Kidney (tissue), 14 donors: ENCODE measurements around the gene OPRD1. TPM values are rescaled to one million over a fixed set of nuclear protein-coding genes. Genes with fewer than 3 reads are reported as not detected.

Experiments used
- DNase-seq, 5 donors: peaks; one replicate each; pipeline ENCODE4 v3.0.0-alpha.2; 2013 to 2020
- FAIRE-seq: peaks from 2 replicates; lab custom pipeline; 2012; peaks lifted over from hg19 to GRCh38; lab: Jason Lieb, UNC
- H3K27ac ChIP-seq, 2 donors: one replicate each; pipeline ENCODE4 v1.7.0; 2013; ENCODE audit warnings: low read depth in 2 of 2, low read length in 2 of 2, inconsistent platforms in 1 of 2
- H3K27me3 ChIP-seq: one replicate; pipeline ENCODE4 v1.7.1; 2013; ENCODE audit warnings: low read length, inconsistent platforms; ENCODE audit not compliant: control insufficient read depth, insufficient read depth
- H3K36me3 ChIP-seq, 3 donors: one replicate each; pipeline versions ENCODE4 v1.7.0 to v1.7.1; 2013; ENCODE audit warnings: low read length in 3 of 3, control low read depth in 1 of 3, inconsistent platforms in 1 of 3; ENCODE audit not compliant: insufficient read depth in 3 of 3, control insufficient read depth in 2 of 3
- H3K4me1 ChIP-seq, 3 donors: one replicate each; pipeline versions ENCODE4 v1.7.0 to v1.7.1; 2013; ENCODE audit warnings: low read length in 3 of 3, inconsistent platforms in 1 of 3, low read depth in 1 of 3; ENCODE audit not compliant: control insufficient read depth in 2 of 3, insufficient read depth in 2 of 3
- H3K4me3 ChIP-seq, 3 donors: one replicate each; pipeline versions ENCODE4 v1.7.0 to v1.8.1; 2013; ENCODE audit warnings: low read length in 3 of 3, control low read depth in 1 of 3, inconsistent platforms in 1 of 3
- H3K9ac ChIP-seq, 3 donors: one replicate each; pipeline versions ENCODE4 v1.7.0 to v1.7.1; 2013; ENCODE audit warnings: low read length in 3 of 3, control low read depth in 1 of 3, inconsistent platforms in 1 of 3
- H3K9me3 ChIP-seq, 3 donors: one replicate each; pipeline versions ENCODE4 v1.7.0 to v1.7.1; 2013; ENCODE audit warnings: low read length in 3 of 3, control low read depth in 1 of 3, inconsistent platforms in 1 of 3; ENCODE audit not compliant: control insufficient read depth in 2 of 3, insufficient read depth in 1 of 3
- intact Hi-C: fragments of 100-400 bp; cut with DNase I; formaldehyde crosslinking; loops from one replicate; pipeline ENCODE4 v1.11.1; 2022
- polyA plus RNA-seq: library from polyadenylated mRNA; stranded (reverse); fragments of 350-450 nt; fragmentation: Illumina TruSeq; extraction: RNeasy Lipid Tissue Mini Kit (QIAGEN cat#74804); gene quantifications from one replicate; pipeline ENCODE4 v1.2.3, GENCODE V29; 2014; ENCODE audit warnings: low read depth, low replicate concordance; ENCODE audit not compliant: insufficient read depth
- total RNA-seq: library from RNA; stranded (reverse); fragmentation: NEBNext Ultra II Directional; extraction: Animal tissue kit (Norgen Biotek cat#: 25700); gene quantifications from one replicate; pipeline ENCODE4 v1.2.1, GENCODE V29; 2021
- TF ChIP-seq, protein P1 (sequence below): IDR thresholded peaks from 3 replicates; pipeline ENCODE4 v1.5.1; 2012; ENCODE audit warnings: mild to moderate bottlenecking, moderate library complexity, borderline replicate concordance; ENCODE audit not compliant: insufficient read depth; ENCODE audit errors: extremely low read depth
- donor health status: control.
- donor health status: control.
- donor health status: control.
- donor health status: control.
- donor health status: control.
- donor health status: DM: yes; HTN: yes; CAD: no.
- donor health status: Normal renal cell carcinoma (clear cell type).

The OPRD1 gene
- total and polyA plus RNA-seq, 2 donors from 2014 or later, result not detected

DNA sequence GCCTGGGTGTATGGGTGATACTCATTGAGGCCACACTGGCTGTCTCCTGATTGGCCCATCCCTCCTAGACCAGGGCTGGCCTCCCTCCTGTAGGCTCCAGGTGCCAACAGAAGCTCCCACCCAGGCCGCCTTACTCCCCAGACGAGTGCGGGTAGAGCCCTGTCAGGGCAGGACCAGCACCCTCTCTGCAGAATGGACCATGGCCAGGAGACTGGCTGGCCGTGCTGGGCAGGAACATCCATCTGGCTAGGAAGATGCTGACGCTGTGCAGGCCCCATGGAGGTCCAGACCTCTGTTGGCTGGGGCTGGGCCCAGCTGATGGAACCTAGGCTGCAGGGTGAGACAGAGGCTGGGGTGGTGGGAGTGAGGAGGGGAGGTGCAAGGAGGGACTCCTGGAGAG lies 77.4 kb downstream of the OPRD1 start:
- Histone ChIP-seq H3K27ac (no peak overlapping the region), H3K9me3 (no peaks in the 10 kb centered on the region), H3K4me1 (peaks cover 0 to 14% (median 5%) of the 10 kb centered on the region in 3 donors), H3K9ac (no peak overlapping the region), H3K4me3 (no peak overlapping the region), H3K27me3 (no peaks in the 10 kb centered on the region), H3K36me3 (no peaks in the 10 kb centered on the region)
- no peak for DNase-seq
- intact Hi-C loops, result no loop called here
- no peak for FAIRE-seq
- TF ChIP-seq, protein P1, sequence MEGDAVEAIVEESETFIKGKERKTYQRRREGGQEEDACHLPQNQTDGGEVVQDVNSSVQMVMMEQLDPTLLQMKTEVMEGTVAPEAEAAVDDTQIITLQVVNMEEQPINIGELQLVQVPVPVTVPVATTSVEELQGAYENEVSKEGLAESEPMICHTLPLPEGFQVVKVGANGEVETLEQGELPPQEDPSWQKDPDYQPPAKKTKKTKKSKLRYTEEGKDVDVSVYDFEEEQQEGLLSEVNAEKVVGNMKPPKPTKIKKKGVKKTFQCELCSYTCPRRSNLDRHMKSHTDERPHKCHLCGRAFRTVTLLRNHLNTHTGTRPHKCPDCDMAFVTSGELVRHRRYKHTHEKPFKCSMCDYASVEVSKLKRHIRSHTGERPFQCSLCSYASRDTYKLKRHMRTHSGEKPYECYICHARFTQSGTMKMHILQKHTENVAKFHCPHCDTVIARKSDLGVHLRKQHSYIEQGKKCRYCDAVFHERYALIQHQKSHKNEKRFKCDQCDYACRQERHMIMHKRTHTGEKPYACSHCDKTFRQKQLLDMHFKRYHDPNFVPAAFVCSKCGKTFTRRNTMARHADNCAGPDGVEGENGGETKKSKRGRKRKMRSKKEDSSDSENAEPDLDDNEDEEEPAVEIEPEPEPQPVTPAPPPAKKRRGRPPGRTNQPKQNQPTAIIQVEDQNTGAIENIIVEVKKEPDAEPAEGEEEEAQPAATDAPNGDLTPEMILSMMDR, result no peak

DNA sequence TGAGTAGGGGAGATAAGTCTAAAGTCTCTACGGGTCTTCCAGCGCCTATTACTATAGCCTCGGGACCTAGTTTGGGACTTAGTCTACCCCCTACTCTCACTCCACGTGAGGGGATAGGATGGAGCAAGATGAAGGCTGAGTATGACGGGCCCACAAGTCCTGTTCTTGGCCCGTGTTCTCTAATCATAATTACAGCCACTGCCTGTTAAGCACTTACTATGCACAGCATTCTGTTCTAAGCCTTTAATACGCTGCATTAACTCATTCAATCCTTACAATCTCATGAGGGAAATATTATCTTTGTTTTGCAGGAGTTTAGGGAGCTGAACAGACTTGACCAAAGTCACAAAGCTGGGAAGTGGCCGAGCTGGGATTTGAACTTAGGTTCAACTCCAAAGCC lies 78.5 kb downstream of the OPRD1 start:
- intact Hi-C loops, result no loop called here
- FAIRE-seq, result no peak
- H3K36me3 ChIP-seq, result no peaks in the 10 kb centered on the region
- no peak overlapping the region for H3K4me3 ChIP-seq
- no peak overlapping the region for H3K9ac ChIP-seq
- H3K9me3 ChIP-seq, result no peaks in the 10 kb centered on the region
- TF ChIP-seq, protein P1, result no peak
- no peaks in the 10 kb centered on the region for H3K27me3 ChIP-seq
- DNase-seq, result no peak
- H3K27ac ChIP-seq, result no peak overlapping the region
- H3K4me1 ChIP-seq, result peaks cover 0 to 9% (median 0%) of the 10 kb centered on the region in 3 donors

DNA sequence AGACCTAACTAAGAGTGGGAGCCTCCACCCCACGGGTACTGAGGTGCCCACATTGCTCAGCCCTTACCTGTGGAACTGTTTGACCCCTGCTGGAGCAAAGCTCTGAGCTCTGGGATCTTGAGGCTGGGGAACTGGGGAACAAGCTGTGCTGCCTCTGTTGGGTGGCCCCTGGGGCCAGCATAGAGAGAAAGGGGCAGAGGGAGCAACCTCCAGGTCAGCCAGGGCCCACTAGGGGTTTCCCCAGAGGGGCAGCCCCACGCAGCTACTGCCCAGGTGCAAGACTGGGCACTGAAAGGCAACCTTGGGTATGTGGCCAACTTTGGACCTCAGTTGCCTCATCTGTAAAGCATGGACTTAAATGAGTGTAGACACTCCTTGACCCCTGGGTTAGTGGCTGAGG lies 78.9 kb downstream of the OPRD1 start:
- DNase-seq, result no peak
- TF ChIP-seq, protein P1, result no peak
- FAIRE-seq, result no peak
- H3K9me3 ChIP-seq, result no peaks in the 10 kb centered on the region
- H3K4me1 ChIP-seq, result peaks cover 0 to 9% (median 0%) of the 10 kb centered on the region in 3 donors
- H3K27ac ChIP-seq, result no peak overlapping the region
- no peak overlapping the region for H3K9ac ChIP-seq
- H3K27me3 ChIP-seq, result no peaks in the 10 kb centered on the region
- no peak overlapping the region for H3K4me3 ChIP-seq
- intact Hi-C loops, result no loop called here
- no peaks in the 10 kb centered on the region for H3K36me3 ChIP-seq

DNA sequence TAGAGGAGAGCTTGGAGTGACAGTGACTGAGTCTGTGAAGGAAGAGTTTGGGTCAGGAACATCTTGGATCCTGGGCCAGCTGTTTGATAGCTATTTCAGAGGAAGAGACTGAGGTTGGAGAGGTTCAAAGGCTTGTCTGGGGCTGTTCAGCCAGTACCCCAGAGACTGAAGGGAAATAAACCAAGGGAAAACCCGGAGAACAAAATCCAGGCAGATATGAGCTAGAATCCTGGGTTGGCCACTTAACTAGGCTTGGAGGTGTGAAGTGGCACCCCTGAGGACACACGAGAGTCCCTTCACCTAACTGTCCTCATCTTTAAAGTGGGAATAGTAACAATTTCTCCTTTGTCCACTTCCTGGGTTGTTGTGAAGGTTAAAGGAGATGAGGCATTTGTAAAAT lies 79.3 kb downstream of the OPRD1 start:
- TF ChIP-seq, protein P1, result no peak

More for the DNA sequence above, 79.3 kb downstream of the OPRD1 start:
- no peak for DNase-seq
- no peaks in the 10 kb centered on the region for H3K27me3 ChIP-seq
- no peaks in the 10 kb centered on the region for H3K9me3 ChIP-seq
- peaks cover 0 to 7% (median 0%) of the 10 kb centered on the region in 3 donors for H3K4me1 ChIP-seq
- intact Hi-C loops, result no loop called here
- H3K4me3 ChIP-seq, result no peak overlapping the region
- no peak overlapping the region for H3K27ac ChIP-seq
- H3K36me3 ChIP-seq, result no peaks in the 10 kb centered on the region
- no peak for FAIRE-seq
- H3K9ac ChIP-seq, result no peak overlapping the region
